HepG2 (cell line): ENCODE data around the gene ZFPM1. TPM values are rescaled to one million over a fixed set of nuclear protein-coding genes. Genes with fewer than 3 reads are reported as not detected.

ENCODE experiments used
- ATAD3A ChIP-seq: sonication (generic); formaldehyde crosslinking; IDR thresholded peaks from 2 replicates; pipeline ENCODE4 v1.4.0; 2020; ENCODE audit warnings: missing genetic modification reagents
- BRF2 ChIP-seq: sonication (generic); formaldehyde crosslinking; IDR thresholded peaks from 2 replicates; pipeline ENCODE4 v1.8.1; 2022; ENCODE audit warnings: mild to moderate bottlenecking, missing genetic modification reagents
- DNMT3B ChIP-seq: conservative IDR thresholded peaks from 2 replicates; pipeline ENCODE4 v1.6.1; 2016; ENCODE audit warnings: missing biosample characterization, control low read depth
- DPF2 ChIP-seq: sonication (generic); formaldehyde crosslinking; IDR thresholded peaks from 2 replicates; pipeline ENCODE4 v1.4.0; 2020; ENCODE audit warnings: mild to moderate bottlenecking, low read depth, missing genetic modification reagents, borderline replicate concordance
- HNF1A ChIP-seq, 2 experiments: sonication (generic) in 1 of 2; formaldehyde crosslinking in 1 of 2; IDR thresholded peaks; 2 replicates each; pipeline versions ENCODE4 v1.4.0 to v1.6.1; 2016 to 2020; ENCODE audit warnings: borderline replicate concordance in 1 of 2, low read depth in 1 of 2, mild to moderate bottlenecking in 1 of 2, missing genetic modification reagents in 1 of 2
- ONECUT2 ChIP-seq: sonication (generic); formaldehyde crosslinking; IDR thresholded peaks from 2 replicates; pipeline ENCODE4 v1.4.0; 2020; ENCODE audit warnings: missing genetic modification reagents
- PRMT3 ChIP-seq: sonication (generic); formaldehyde crosslinking; IDR thresholded peaks from 2 replicates; pipeline ENCODE4 v1.8.1; 2022; ENCODE audit warnings: low read depth, mild to moderate bottlenecking, moderate library complexity, missing genetic modification reagents, borderline replicate concordance
- RBM22 ChIP-seq: fragments of 200-400 bp; formaldehyde crosslinking; optimal IDR thresholded peaks from 2 replicates; pipeline ENCODE3; 2017; ENCODE audit warnings: mild to moderate bottlenecking, low read length, moderate library complexity
- TBP ChIP-seq: sonication (generic); formaldehyde crosslinking; IDR thresholded peaks from 2 replicates; pipeline ENCODE4 v1.5.0; 2020; ENCODE audit warnings: missing genetic modification reagents
- TCF7L2 ChIP-seq: IDR thresholded peaks from 2 replicates; pipeline ENCODE4 v1.6.1; 2011; ENCODE audit warnings: mild to moderate bottlenecking, low read depth, low read length, moderate library complexity
- THRA ChIP-seq: sonication (generic); formaldehyde crosslinking; IDR thresholded peaks from 2 replicates; pipeline ENCODE4 v1.4.0; 2020; ENCODE audit warnings: missing genetic modification reagents, borderline replicate concordance
- TRIM24 ChIP-seq: sonication (generic); formaldehyde crosslinking; IDR thresholded peaks from 2 replicates; pipeline ENCODE4 v1.8.0; 2022; ENCODE audit warnings: mild to moderate bottlenecking, missing genetic modification reagents
- ZBTB42 ChIP-seq: sonication (generic); formaldehyde crosslinking; IDR thresholded peaks from 2 replicates; pipeline ENCODE4 v1.5.0; 2020; ENCODE audit warnings: mild to moderate bottlenecking, missing genetic modification reagents
- ZNF10 ChIP-seq: sonication (generic); formaldehyde crosslinking; IDR thresholded peaks from 2 replicates; pipeline ENCODE4 v1.4.0; 2020; ENCODE audit warnings: mild to moderate bottlenecking, low read depth, missing genetic modification reagents, borderline replicate concordance
- ZNF362 ChIP-seq: sonication (generic); formaldehyde crosslinking; IDR thresholded peaks from 2 replicates; pipeline ENCODE4 v1.4.0; 2020; ENCODE audit warnings: missing genetic modification reagents, mild to moderate bottlenecking, borderline replicate concordance
- ZNF615 ChIP-seq: sonication (generic); formaldehyde crosslinking; IDR thresholded peaks from 2 replicates; pipeline ENCODE4 v1.5.0; 2020; ENCODE audit warnings: mild to moderate bottlenecking, missing genetic modification reagents, borderline replicate concordance
- ZNF704 ChIP-seq: sonication (generic); formaldehyde crosslinking; IDR thresholded peaks from 2 replicates; pipeline ENCODE4 v1.8.1; 2023; ENCODE audit warnings: mild to moderate bottlenecking, inconsistent platforms, moderate library complexity, missing genetic modification reagents, borderline replicate concordance
- polyA plus RNA-seq, 8 experiments: library from polyadenylated mRNA; depleted of rRNA in 3 of 8; stranded (reverse) in 7 of 8; unstranded in 1 of 8; fragments of >200 nt; fragmentation: Illumina TruSeq in 4 of 8; extraction: Trizol in 4 of 8; gene quantifications; 2 replicates each; pipeline versions ENCODE4 v1.2.1 to v1.2.3, GENCODE V29; 2011 to 2016; ENCODE audit warnings: low read depth in 4 of 8, missing spikeins in 1 of 8, mixed read lengths in 1 of 8; ENCODE audit not compliant: insufficient read depth in 1 of 8
- total RNA-seq, 5 experiments: library from RNA; depleted of rRNA; stranded (reverse); fragments of >200 nt; fragmentation: Illumina TruSeq; extraction: Trizol; gene quantifications; 2 replicates each; pipeline ENCODE4 v1.2.3, GENCODE V29; 2016; ENCODE audit warnings: low read depth in 1 of 5

Gene ZFPM1
- total and polyA plus RNA-seq, 2 of the 13 experiments (the other 11 are each of a cell fraction or from before 2014, with no cell fraction given) = 1.3 to 3.8 TPM

GRCh38 chr16:88504489-88505404, 51.7 kb downstream of the ZFPM1 start (continued):
- TF ChIP-seq ZNF704 (CRISPR knock-in tag) = no peak; the same call in 1 of the 2 replicates
- no peak; the same call in 1 of the 2 replicates for TF ChIP-seq TRIM24
- TF ChIP-seq BRF2 = peak; percentile 48; the same call in 1 of the 2 replicates
- peak; percentile 88 for TF ChIP-seq DPF2 (CRISPR knock-in tag)
- TF ChIP-seq ZNF362 (CRISPR knock-in tag) = 0 out of 2 replicates have a peak, but pooled peaks have one; percentile 4
- TF ChIP-seq RBM22 = peak; percentile 37
- peak; percentile 100 for TF ChIP-seq ONECUT2
- TF ChIP-seq TCF7L2 = no peak
- TF ChIP-seq ZBTB42 (CRISPR knock-in tag) = peak; percentile 8; the same call in 1 of the 2 replicates
- TF ChIP-seq PRMT3 (CRISPR knock-in tag) = peak; percentile 91; the same call in 1 of the 2 replicates
- peak; percentile 89 for TF ChIP-seq THRA (CRISPR knock-in tag)
- TF ChIP-seq TBP (CRISPR knock-in tag) = 0 out of 2 replicates have a peak, but pooled peaks have one; percentile 72
- TF ChIP-seq ZNF10 = no peak
- TF ChIP-seq DNMT3B (CRISPR knock-in tag) = peak; percentile 78
- TF ChIP-seq ATAD3A (CRISPR knock-in tag) = no peak; the same call in 1 of the 2 replicates
- TF ChIP-seq HNF1A (IDR thresholded peaks at IDR 0.05; ENCODE audit: low read depth) = peak; percentile 39; the same call in 1 of the 2 replicates
- TF ChIP-seq HNF1A (CRISPR knock-in tag; IDR thresholded peaks at IDR 0.05; ENCODE audit: borderline replicate concordance) = peak; percentile 83
- peak; percentile 27; the same call in 1 of the 2 replicates for TF ChIP-seq ZNF615 (CRISPR knock-in tag)
